GM19099 (cell line): Measurements from ENCODE around the gene PILRA.

Source experiments
- POLR2A ChIP-seq: IDR thresholded peaks from 3 replicates; pipeline ENCODE4 v1.6.1; 2011; ENCODE audit warnings: low read depth; ENCODE audit not compliant: insufficient read length; ENCODE audit errors: extremely low read depth

Gene PILRA

GRCh38 chr7:100376066-100376465 lies 2.8 kb downstream of the PILRA start:
- no peak for TF ChIP-seq POLR2A

- TF ChIP-seq POLR2A = no peak
Measured at GRCh38 chr7:100378114-100378755, 4.9 kb downstream of the PILRA start.

GRCh38 chr7:100380196-100380595 lies 6.9 kb downstream of the PILRA start:
- TF ChIP-seq POLR2A = no peak

- no peak for TF ChIP-seq POLR2A
Measured at GRCh38 chr7:100384628-100385294, 11.5 kb downstream of the PILRA start.

GRCh38 chr7:100386940-100387339 lies 13.7 kb downstream of the PILRA start:
- TF ChIP-seq POLR2A = no peak

GRCh38 chr7:100387695-100388094 lies 14.4 kb downstream of the PILRA start:
- no peak for TF ChIP-seq POLR2A

GRCh38 chr7:100389437-100390088 lies 16.3 kb downstream of the PILRA start:
- no peak for TF ChIP-seq POLR2A

GRCh38 chr7:100390286-100391009 lies 17.2 kb downstream of the PILRA start:
- no peak for TF ChIP-seq POLR2A

- no peak for TF ChIP-seq POLR2A
Measured at GRCh38 chr7:100393233-100393905, 20.1 kb downstream of the PILRA start.

- no peak for TF ChIP-seq POLR2A
Measured at GRCh38 chr7:100394077-100394476, 20.8 kb downstream of the PILRA start.

GRCh38 chr7:100396421-100396982 lies 23.2 kb downstream of the PILRA start:
- TF ChIP-seq POLR2A = no peak

GRCh38 chr7:100397315-100398081 lies 24.2 kb downstream of the PILRA start:
- no peak for TF ChIP-seq POLR2A

GRCh38 chr7:100398239-100398638 lies 25.0 kb downstream of the PILRA start:
- TF ChIP-seq POLR2A = no peak

- no peak for TF ChIP-seq POLR2A
Measured at GRCh38 chr7:100400041-100400440, 26.8 kb downstream of the PILRA start.

GRCh38 chr7:100400656-100401055 lies 27.4 kb downstream of the PILRA start:
- no peak for TF ChIP-seq POLR2A

- TF ChIP-seq POLR2A = no peak
Measured at GRCh38 chr7:100401811-100402210, 28.5 kb downstream of the PILRA start.
